Activated T-helper 1 cell treated with anti-CD3 and anti-CD28 coated beads, Interleukin-12 subunit alpha, Interleukin-12 subunit beta, Interleukin-2, Interleukin-4 antibody, amounts not matched to agents 30 ng/mL and 10 ng/mL and 1 ng/mL, durations not matched to agents 14 hours and 24 hours and 36 hours (primary cell): ENCODE measurements around the gene SPDL1. TPM values are rescaled to one million over a fixed set of nuclear protein-coding genes. Genes with fewer than 3 reads are reported as not detected.

Source experiments
- DNase-seq: peaks from one replicate; pipeline ENCODE4 v3.0.0; 2021; ENCODE audit warnings: low spot score
- H3K27ac Mint-ChIP-seq: one replicate; pipeline ENCODE4 v1.8.0; 2021; ENCODE audit warnings: mild to moderate bottlenecking, mixed read lengths
- H3K27me3 Mint-ChIP-seq: one replicate; pipeline ENCODE4 v1.8.0; 2022; ENCODE audit warnings: mild to moderate bottlenecking, moderate library complexity, mixed read lengths; ENCODE audit not compliant: insufficient read depth
- H3K36me3 Mint-ChIP-seq: one replicate; pipeline ENCODE4 v1.8.0; 2021; ENCODE audit warnings: low read depth, mixed read lengths
- H3K4me1 Mint-ChIP-seq: one replicate; pipeline ENCODE4 v1.8.0; 2021; ENCODE audit warnings: low read depth, mixed read lengths
- H3K4me3 Mint-ChIP-seq: one replicate; pipeline ENCODE4 v1.8.0; 2021; ENCODE audit warnings: mild to moderate bottlenecking, moderate library complexity, mixed read lengths
- H3K9me3 Mint-ChIP-seq: one replicate; pipeline ENCODE4 v1.8.0; 2021; ENCODE audit warnings: mixed read lengths
- intact Hi-C: fragments of 100-400 bp; cut with micrococcal nuclease; formaldehyde crosslinking; loops from one replicate; pipeline ENCODE4 v1.15.1; 2024
- total RNA-seq: library from RNA; stranded (reverse); gene quantifications from 2 replicates; pipeline ENCODE4 v1.2.3, GENCODE V29; 2022

SPDL1 gene
- total RNA-seq, 1 donor from 2014 or later: 34.1 TPM

DNA sequence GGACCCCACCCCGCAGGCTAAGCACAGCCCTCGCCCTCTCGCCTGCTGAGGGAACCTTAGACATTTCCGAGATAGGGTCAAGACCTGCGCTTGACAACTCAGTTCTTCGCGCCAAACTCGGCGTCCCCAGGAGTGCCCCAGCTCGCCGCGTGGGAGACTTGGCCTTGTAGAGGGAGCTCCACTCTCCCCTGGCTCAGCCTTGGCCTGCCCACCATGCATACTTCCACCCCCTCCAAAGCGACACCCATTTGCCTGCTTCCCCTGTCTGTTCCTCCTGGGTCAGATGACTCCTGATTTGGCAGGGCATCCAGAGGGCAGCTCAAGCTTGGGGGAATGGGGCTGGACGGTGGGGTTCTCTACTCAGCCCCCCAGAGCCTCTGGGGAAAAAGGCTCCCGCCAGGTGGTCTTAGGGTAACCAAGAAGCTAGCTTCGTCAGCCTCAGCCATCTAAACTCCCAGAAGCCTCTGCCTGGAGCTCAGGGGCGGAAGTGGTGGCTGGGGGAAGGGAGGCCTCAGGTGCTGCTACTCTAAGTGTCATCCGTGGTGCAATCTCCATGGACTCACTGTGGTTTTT lies 54.1 kb downstream of the SPDL1 start:
- Mint-ChIP-seq H3K27ac (peak overlapping the region; percentile 92), H3K36me3 (peaks cover 39% of the 10 kb centered on the region), H3K4me3 (peak overlapping the region; percentile 86), H3K4me1 (peaks cover 60% of the 10 kb centered on the region), H3K27me3 (no peaks in the 10 kb centered on the region), H3K9me3 (peaks cover 9% of the 10 kb centered on the region)
- peak; percentile 73 for DNase-seq
- intact Hi-C loops: loop anchor here (1.0 to 5.0 kb wide), 7 partner anchors 8 to 1060 kb away; partner anchors contain the start of genes PANK3 and SPDL1

- Mint-ChIP-seq H3K36me3 (peaks cover 62% of the 10 kb centered on the region), H3K4me1 (peaks cover 86% of the 10 kb centered on the region), H3K4me3 (no peak overlapping the region), H3K27me3 (no peaks in the 10 kb centered on the region), H3K27ac (no peak overlapping the region), H3K9me3 (peaks cover 9% of the 10 kb centered on the region)
- intact Hi-C loops: no loop called here
- no peak for DNase-seq
Observed at GRCh38 chr5:169641253-169641652, 57.7 kb downstream of the SPDL1 start.

DNA sequence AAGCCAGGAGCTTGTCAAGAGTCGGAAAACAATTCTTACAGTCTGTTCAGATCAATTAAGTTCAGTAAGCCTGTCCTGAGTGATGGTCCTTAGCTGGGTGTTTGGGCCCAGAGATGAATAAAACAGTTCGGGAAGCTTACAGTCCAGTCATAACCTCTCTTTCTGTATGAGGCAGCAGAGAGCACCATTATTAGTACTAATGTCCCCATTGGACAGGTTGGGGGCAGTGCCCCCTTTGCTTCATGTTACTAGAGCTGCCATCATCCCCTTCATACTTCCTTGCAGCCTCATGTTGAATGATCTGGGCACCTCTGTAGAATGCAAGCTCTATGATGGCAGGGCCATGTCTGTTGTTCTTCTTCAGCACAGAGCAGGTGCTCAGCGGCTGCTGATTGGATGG lies 63.3 kb downstream of the SPDL1 start:
- H3K36me3 Mint-ChIP-seq: peaks cover 58% of the 10 kb centered on the region
- H3K4me1 Mint-ChIP-seq: peaks cover 92% of the 10 kb centered on the region
- no peaks in the 10 kb centered on the region for H3K27me3 Mint-ChIP-seq
- H3K4me3 Mint-ChIP-seq: no peak overlapping the region
- no peaks in the 10 kb centered on the region for H3K9me3 Mint-ChIP-seq
- H3K27ac Mint-ChIP-seq: peak overlapping the region; percentile 78
- DNase-seq: no peak
- intact Hi-C loops: no loop called here

DNA sequence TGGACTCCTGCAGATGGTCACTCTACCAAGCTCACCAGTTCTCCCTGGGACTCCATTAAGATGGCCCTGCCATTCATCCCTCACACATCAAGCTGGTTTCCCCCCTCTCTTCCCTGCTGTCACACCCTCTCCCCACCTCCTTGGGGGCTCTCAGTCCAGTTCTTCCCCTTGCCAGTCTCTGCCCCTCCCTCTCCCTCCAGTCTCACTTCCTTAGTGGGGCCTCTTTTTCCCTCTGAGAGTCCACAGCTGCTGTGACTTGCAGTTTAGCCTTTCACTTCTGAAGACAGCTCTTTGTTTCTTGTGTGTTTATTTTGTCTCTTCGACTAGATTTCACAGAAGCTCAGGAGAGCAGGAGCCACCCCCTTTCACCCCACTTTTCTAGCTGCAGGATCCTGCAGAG lies 64.0 kb downstream of the SPDL1 start:
- H3K36me3 Mint-ChIP-seq: peaks cover 59% of the 10 kb centered on the region
- H3K27me3 Mint-ChIP-seq: no peaks in the 10 kb centered on the region
- DNase-seq: no peak
- intact Hi-C loops: no loop called here
- H3K9me3 Mint-ChIP-seq: no peaks in the 10 kb centered on the region
- peak overlapping the region; percentile 99 for H3K27ac Mint-ChIP-seq
- H3K4me3 Mint-ChIP-seq: peak overlapping the region; percentile 68
- peaks cover 94% of the 10 kb centered on the region for H3K4me1 Mint-ChIP-seq

- intact Hi-C loops: loop anchor here (1.0 kb wide), 2 partner anchors 8 to 11 kb away; no protein-coding TSS in a partner anchor
- Mint-ChIP-seq H3K9me3 (no peaks in the 10 kb centered on the region), H3K4me1 (peaks cover 96% of the 10 kb centered on the region), H3K27ac (peak overlapping the region; percentile 99), H3K36me3 (peaks cover 60% of the 10 kb centered on the region), H3K4me3 (peak overlapping the region; percentile 66), H3K27me3 (no peaks in the 10 kb centered on the region)
- no peak for DNase-seq
Observed at GRCh38 chr5:169648725-169649310, 65.2 kb downstream of the SPDL1 start.

- Mint-ChIP-seq H3K4me3 (peak overlapping the region; percentile 72), H3K4me1 (peaks cover 96% of the 10 kb centered on the region), H3K27me3 (no peaks in the 10 kb centered on the region), H3K9me3 (no peaks in the 10 kb centered on the region), H3K27ac (peak overlapping the region; percentile 99), H3K36me3 (peaks cover 60% of the 10 kb centered on the region)
- intact Hi-C loops: loop anchor here (1.0 kb wide), 2 partner anchors 8 to 11 kb away; no protein-coding TSS in a partner anchor
- DNase-seq: no peak
Observed at GRCh38 chr5:169649486-169649885, 65.9 kb downstream of the SPDL1 start.

DNA sequence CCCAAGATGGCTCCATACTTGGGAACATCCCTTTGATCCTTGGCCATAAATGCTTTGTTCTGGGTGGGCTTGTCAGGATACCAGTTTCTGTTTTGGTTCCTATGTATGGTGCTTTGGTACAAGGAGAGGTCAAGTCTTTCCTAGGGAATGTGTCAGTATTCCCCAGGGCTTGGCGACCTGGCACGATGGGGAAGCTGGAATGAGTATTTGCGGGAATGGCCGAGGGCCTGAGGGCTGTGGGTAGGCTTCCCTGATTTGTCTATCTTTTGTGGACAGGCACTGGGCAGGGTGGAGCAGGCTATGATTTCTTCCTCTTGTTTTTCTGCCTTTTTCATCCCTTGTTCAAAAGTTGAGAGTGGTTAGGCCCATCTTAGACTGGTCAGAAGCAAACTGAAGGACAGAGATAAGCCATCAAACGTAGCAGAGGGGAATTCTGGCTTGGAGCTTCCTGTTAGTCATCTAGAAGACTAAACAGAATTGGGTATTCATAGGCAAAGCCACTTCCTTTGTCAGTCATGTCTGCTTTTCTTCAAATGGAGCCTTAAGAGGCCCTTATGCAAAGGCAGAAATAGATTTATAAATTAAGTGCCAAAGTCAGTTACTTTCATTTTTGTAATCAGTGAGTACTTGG lies 67.2 kb downstream of the SPDL1 start:
- Mint-ChIP-seq H3K27ac (peak overlapping the region; percentile 99), H3K4me1 (peaks cover 99% of the 10 kb centered on the region), H3K27me3 (no peaks in the 10 kb centered on the region), H3K36me3 (peaks cover 58% of the 10 kb centered on the region), H3K4me3 (peak overlapping the region; percentile 72), H3K9me3 (no peaks in the 10 kb centered on the region)
- intact Hi-C loops: loop anchor here (1.0 to 10.0 kb wide), 6 partner anchors 20 to 681 kb away; partner anchors contain the start of gene SPDL1
- DNase-seq: peak; percentile 37

DNA sequence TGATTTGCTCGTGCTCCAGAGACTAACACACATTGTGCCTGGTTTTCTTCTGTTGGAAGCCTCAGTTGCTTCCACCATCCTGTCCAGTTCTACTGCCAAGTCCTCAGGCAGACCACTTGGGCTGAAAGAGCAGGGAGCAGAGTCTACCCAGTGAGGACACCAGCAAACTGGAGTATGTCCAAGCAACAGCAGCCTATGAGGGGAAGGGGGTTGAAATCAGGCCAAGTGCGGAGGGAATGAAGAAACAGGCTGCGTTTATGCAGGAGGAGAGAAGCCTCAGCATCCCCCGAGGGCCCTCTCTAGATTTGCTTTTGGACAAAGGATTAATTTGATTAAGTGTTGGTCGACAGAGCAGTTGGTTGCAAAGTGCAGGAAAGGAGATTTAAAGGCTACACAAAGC lies 68.0 kb downstream of the SPDL1 start:
- H3K27me3 Mint-ChIP-seq: no peaks in the 10 kb centered on the region
- peaks cover 57% of the 10 kb centered on the region for H3K36me3 Mint-ChIP-seq
- H3K4me1 Mint-ChIP-seq: peaks cover 99% of the 10 kb centered on the region
- peak overlapping the region; percentile 72 for H3K4me3 Mint-ChIP-seq
- no peaks in the 10 kb centered on the region for H3K9me3 Mint-ChIP-seq
- no peak for DNase-seq
- peak overlapping the region; percentile 99 for H3K27ac Mint-ChIP-seq
- intact Hi-C loops: loop anchor here (1.0 to 10.0 kb wide), 6 partner anchors 20 to 681 kb away; partner anchors contain the start of gene SPDL1

DNA sequence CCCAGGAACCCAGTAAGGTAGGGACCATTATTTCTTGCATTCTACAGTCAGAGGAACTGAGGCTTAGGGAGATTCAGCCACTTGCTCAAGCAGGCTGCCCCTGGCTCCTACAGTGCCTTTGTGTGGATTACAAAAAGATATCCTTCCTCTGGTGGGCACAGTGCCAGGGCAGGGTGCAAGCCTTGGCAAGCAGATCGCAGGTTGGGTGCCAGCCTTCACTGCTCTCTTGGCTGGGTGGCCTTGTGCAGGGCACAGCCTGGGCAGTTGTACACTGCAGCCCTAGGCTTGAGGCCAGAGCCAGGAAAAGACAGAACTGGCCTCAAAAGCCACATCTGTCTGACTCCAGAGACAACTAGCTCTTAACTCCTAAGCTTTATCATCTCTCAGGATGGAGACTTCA lies 68.5 kb downstream of the SPDL1 start:
- Mint-ChIP-seq H3K9me3 (no peaks in the 10 kb centered on the region), H3K36me3 (peaks cover 57% of the 10 kb centered on the region), H3K27me3 (no peaks in the 10 kb centered on the region), H3K27ac (peak overlapping the region; percentile 67), H3K4me3 (peak overlapping the region; percentile 32), H3K4me1 (peaks cover 99% of the 10 kb centered on the region)
- DNase-seq: no peak
- intact Hi-C loops: loop anchor here (5.0 to 10.0 kb wide), 2 partner anchors 623 to 680 kb away; no protein-coding TSS in a partner anchor

GRCh38 chr5:169653091-169653490 lies 69.5 kb downstream of the SPDL1 start:
- Mint-ChIP-seq H3K4me1 (peaks cover 97% of the 10 kb centered on the region), H3K9me3 (no peaks in the 10 kb centered on the region), H3K4me3 (no peak overlapping the region), H3K27me3 (no peaks in the 10 kb centered on the region), H3K36me3 (peaks cover 55% of the 10 kb centered on the region), H3K27ac (no peak overlapping the region)
- intact Hi-C loops: loop anchor here (5.0 to 10.0 kb wide), 2 partner anchors 622 to 679 kb away; no protein-coding TSS in a partner anchor
- no peak for DNase-seq

Other genes with a start within 250 kb of the SPDL1 start
- 214 and 216 TPM in 2 replicates for gene DOCK2, start 53.5 kb downstream of the SPDL1 start, total RNA-seq